WTC11 (cell line): ENCODE results near the gene ECSCR.

Experiments used
- CDX4 ChIP-seq: fragments of 250-450 bp; sonication (Bioruptor Pico); IDR thresholded peaks from 2 replicates; pipeline ENCODE4 v1.9.0; 2021; ENCODE audit warnings: moderate library complexity, mild to moderate bottlenecking, inconsistent platforms, borderline replicate concordance
- E2F1 ChIP-seq: sonication (generic); formaldehyde crosslinking; IDR thresholded peaks from 2 replicates; pipeline ENCODE4 v1.8.0; 2022; ENCODE audit warnings: mild to moderate bottlenecking, missing genetic modification reagents
- E2F4 ChIP-seq: sonication (generic); formaldehyde crosslinking; IDR thresholded peaks from 2 replicates; pipeline ENCODE4 v1.8.1; 2022; ENCODE audit warnings: low read depth, mild to moderate bottlenecking, moderate library complexity, missing genetic modification reagents, borderline replicate concordance
- ELF4 ChIP-seq: sonication (generic); formaldehyde crosslinking; IDR thresholded peaks from 2 replicates; pipeline ENCODE4 v1.8.1; 2022; ENCODE audit warnings: low read depth, mild to moderate bottlenecking, moderate library complexity, missing genetic modification reagents
- FOXP4 ChIP-seq: sonication (generic); formaldehyde crosslinking; IDR thresholded peaks from 2 replicates; pipeline ENCODE4 v1.8.0; 2022; ENCODE audit warnings: mild to moderate bottlenecking, missing genetic modification reagents
- KAT7 ChIP-seq: sonication (generic); formaldehyde crosslinking; IDR thresholded peaks from 2 replicates; pipeline ENCODE4 v1.8.1; 2023; ENCODE audit warnings: missing genetic modification reagents, mild to moderate bottlenecking, borderline replicate concordance
- PREB ChIP-seq: sonication (generic); formaldehyde crosslinking; IDR thresholded peaks from 2 replicates; pipeline ENCODE4 v1.8.1; 2022; ENCODE audit warnings: mild to moderate bottlenecking, missing genetic modification reagents, moderate library complexity, borderline replicate concordance
- SMAD3 ChIP-seq: sonication (generic); formaldehyde crosslinking; IDR thresholded peaks from 2 replicates; pipeline ENCODE4 v1.8.0; 2022; ENCODE audit warnings: missing genetic modification reagents, mild to moderate bottlenecking, borderline replicate concordance
- SP1 ChIP-seq: sonication (generic); formaldehyde crosslinking; conservative IDR thresholded peaks from 2 replicates; pipeline ENCODE4 v1.8.1; 2022; ENCODE audit warnings: missing genetic modification reagents
- TEAD1 ChIP-seq: sonication (generic); formaldehyde crosslinking; IDR thresholded peaks from 2 replicates; pipeline ENCODE4 v1.8.0; 2022; ENCODE audit warnings: mild to moderate bottlenecking, missing genetic modification reagents
- ZNF121 ChIP-seq: sonication (generic); formaldehyde crosslinking; IDR thresholded peaks from 2 replicates; pipeline ENCODE4 v1.8.0; 2023; ENCODE audit warnings: missing genetic modification reagents
- ZNF138 ChIP-seq: sonication (generic); formaldehyde crosslinking; conservative IDR thresholded peaks from 2 replicates; pipeline ENCODE4 v1.8.1; 2022; ENCODE audit warnings: mild to moderate bottlenecking, moderate library complexity, missing genetic modification reagents
- ZNF232 ChIP-seq: sonication (generic); formaldehyde crosslinking; IDR thresholded peaks from 2 replicates; pipeline ENCODE4 v1.8.0; 2022; ENCODE audit warnings: mild to moderate bottlenecking, missing genetic modification reagents
- TF ChIP-seq, protein P1 (sequence below): fragments of 200-600 bp; IDR thresholded peaks from 2 replicates; pipeline ENCODE4 v1.8.0; 2022; ENCODE audit warnings: antibody characterized with exemption

- no peak for TF ChIP-seq CDX4 (CRISPR knock-in tag)
- TF ChIP-seq ZNF121 (CRISPR knock-in tag) = no peak
- TF ChIP-seq, protein P1, sequence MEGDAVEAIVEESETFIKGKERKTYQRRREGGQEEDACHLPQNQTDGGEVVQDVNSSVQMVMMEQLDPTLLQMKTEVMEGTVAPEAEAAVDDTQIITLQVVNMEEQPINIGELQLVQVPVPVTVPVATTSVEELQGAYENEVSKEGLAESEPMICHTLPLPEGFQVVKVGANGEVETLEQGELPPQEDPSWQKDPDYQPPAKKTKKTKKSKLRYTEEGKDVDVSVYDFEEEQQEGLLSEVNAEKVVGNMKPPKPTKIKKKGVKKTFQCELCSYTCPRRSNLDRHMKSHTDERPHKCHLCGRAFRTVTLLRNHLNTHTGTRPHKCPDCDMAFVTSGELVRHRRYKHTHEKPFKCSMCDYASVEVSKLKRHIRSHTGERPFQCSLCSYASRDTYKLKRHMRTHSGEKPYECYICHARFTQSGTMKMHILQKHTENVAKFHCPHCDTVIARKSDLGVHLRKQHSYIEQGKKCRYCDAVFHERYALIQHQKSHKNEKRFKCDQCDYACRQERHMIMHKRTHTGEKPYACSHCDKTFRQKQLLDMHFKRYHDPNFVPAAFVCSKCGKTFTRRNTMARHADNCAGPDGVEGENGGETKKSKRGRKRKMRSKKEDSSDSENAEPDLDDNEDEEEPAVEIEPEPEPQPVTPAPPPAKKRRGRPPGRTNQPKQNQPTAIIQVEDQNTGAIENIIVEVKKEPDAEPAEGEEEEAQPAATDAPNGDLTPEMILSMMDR = no peak
- TF ChIP-seq E2F4 (CRISPR knock-in tag) = no peak
- no peak for TF ChIP-seq ELF4 (CRISPR knock-in tag)
- TF ChIP-seq ZNF232 (CRISPR knock-in tag) = no peak
- TF ChIP-seq KAT7 (CRISPR knock-in tag) = no peak
- no peak for TF ChIP-seq SMAD3 (CRISPR knock-in tag)
- no peak for TF ChIP-seq SP1 (CRISPR knock-in tag)
- no peak for TF ChIP-seq TEAD1 (CRISPR knock-in tag)
- TF ChIP-seq E2F1 (CRISPR knock-in tag) = no peak
- TF ChIP-seq ZNF138 (CRISPR knock-in tag) = no peak
- no peak for TF ChIP-seq PREB (CRISPR knock-in tag)
- no peak for TF ChIP-seq FOXP4 (CRISPR knock-in tag)
These were observed 33.3 kb upstream of the ECSCR start for GRCh38 chr5:139495638-139496435.
